HepG2 (cell line): ENCODE measurements around the gene ITGA7. TPM values are rescaled to one million over a fixed set of nuclear protein-coding genes. Genes with fewer than 3 reads are reported as not detected.

Source experiments
- FLYWCH1 ChIP-seq: sonication (generic); formaldehyde crosslinking; IDR thresholded peaks from 2 replicates; pipeline ENCODE4 v1.8.1; 2023; ENCODE audit warnings: mild to moderate bottlenecking, missing genetic modification reagents
- GABPA ChIP-seq, 2 experiments: IDR thresholded peaks; 2 replicates each; pipeline ENCODE4 v1.6.1; 2011 to 2016; ENCODE audit warnings: low read depth in 2 of 2, low read length in 1 of 2, missing biosample characterization in 1 of 2, missing genetic modification characterization in 1 of 2
- JUND ChIP-seq: sonication (generic); formaldehyde crosslinking; IDR thresholded peaks from 2 replicates; pipeline ENCODE4 v1.8.0; 2022; ENCODE audit warnings: mild to moderate bottlenecking, missing genetic modification reagents
- NFRKB ChIP-seq: fragments of 450-650 bp; IDR thresholded peaks from 2 replicates; pipeline ENCODE4 v1.6.1; 2017
- NR2F6 ChIP-seq, 2 experiments: IDR thresholded peaks; 2 replicates each; pipeline ENCODE4 v1.6.1; 2016; ENCODE audit warnings: antibody characterized with exemption in 1 of 2, mild to moderate bottlenecking in 1 of 2
- TEAD3 ChIP-seq: optimal IDR thresholded peaks from 2 replicates; pipeline ENCODE3; 2016; ENCODE audit warnings: borderline replicate concordance
- ZNF335 ChIP-seq: sonication (generic); formaldehyde crosslinking; IDR thresholded peaks from 2 replicates; pipeline ENCODE4 v1.4.0; 2020; ENCODE audit warnings: missing genetic modification reagents
- ZNF614 ChIP-seq: IDR thresholded peaks from 2 replicates; pipeline ENCODE4 v1.6.1; 2018; ENCODE audit warnings: missing biosample characterization, missing genetic modification reagents, inconsistent platforms, borderline replicate concordance
- ZNF891 ChIP-seq: sonication (generic); formaldehyde crosslinking; IDR thresholded peaks from 2 replicates; pipeline ENCODE4 v1.5.0; 2020; ENCODE audit warnings: mild to moderate bottlenecking, missing genetic modification reagents
- polyA plus RNA-seq, 8 experiments: library from polyadenylated mRNA; depleted of rRNA in 3 of 8; stranded (reverse) in 7 of 8; unstranded in 1 of 8; fragments of >200 nt; fragmentation: Illumina TruSeq in 4 of 8; extraction: Trizol in 4 of 8; gene quantifications; 2 replicates each; pipeline versions ENCODE4 v1.2.1 to v1.2.3, GENCODE V29; 2011 to 2016; ENCODE audit warnings: low read depth in 4 of 8, missing spikeins in 1 of 8, mixed read lengths in 1 of 8; ENCODE audit not compliant: insufficient read depth in 1 of 8
- total RNA-seq, 5 experiments: library from RNA; depleted of rRNA; stranded (reverse); fragments of >200 nt; fragmentation: Illumina TruSeq; extraction: Trizol; gene quantifications; 2 replicates each; pipeline ENCODE4 v1.2.3, GENCODE V29; 2016; ENCODE audit warnings: low read depth in 1 of 5
- TF ChIP-seq, protein P1 (sequence below): sonication (generic); formaldehyde crosslinking; IDR thresholded peaks from 2 replicates; pipeline ENCODE4 v1.8.0; 2022; ENCODE audit warnings: missing genetic modification reagents, mild to moderate bottlenecking, moderate library complexity, borderline replicate concordance
- TF ChIP-seq, protein P2 (sequence below): sonication (generic); formaldehyde crosslinking; IDR thresholded peaks from 2 replicates; pipeline ENCODE4 v1.8.1; 2022; ENCODE audit warnings: mild to moderate bottlenecking, missing genetic modification reagents
- TF ChIP-seq, protein P3 (sequence below): IDR thresholded peaks from 2 replicates; pipeline ENCODE4 v1.6.1; 2016; ENCODE audit warnings: low read depth, control low read depth
- TF ChIP-seq, protein P4 (sequence below): sonication (generic); formaldehyde crosslinking; IDR thresholded peaks from 2 replicates; pipeline ENCODE4 v1.5.1; 2020; ENCODE audit warnings: missing genetic modification reagents, mild to moderate bottlenecking, borderline replicate concordance
- TF ChIP-seq, protein P5 (sequence below): sonication (generic); formaldehyde crosslinking; IDR thresholded peaks from 2 replicates; pipeline ENCODE4 v1.4.0; 2020; ENCODE audit warnings: missing genetic modification reagents

Gene ITGA7
- total and polyA plus RNA-seq, 2 of the 13 experiments (the other 11 are each of a cell fraction or from before 2014, with no cell fraction given) = 0.65 to 0.75 TPM

DNA sequence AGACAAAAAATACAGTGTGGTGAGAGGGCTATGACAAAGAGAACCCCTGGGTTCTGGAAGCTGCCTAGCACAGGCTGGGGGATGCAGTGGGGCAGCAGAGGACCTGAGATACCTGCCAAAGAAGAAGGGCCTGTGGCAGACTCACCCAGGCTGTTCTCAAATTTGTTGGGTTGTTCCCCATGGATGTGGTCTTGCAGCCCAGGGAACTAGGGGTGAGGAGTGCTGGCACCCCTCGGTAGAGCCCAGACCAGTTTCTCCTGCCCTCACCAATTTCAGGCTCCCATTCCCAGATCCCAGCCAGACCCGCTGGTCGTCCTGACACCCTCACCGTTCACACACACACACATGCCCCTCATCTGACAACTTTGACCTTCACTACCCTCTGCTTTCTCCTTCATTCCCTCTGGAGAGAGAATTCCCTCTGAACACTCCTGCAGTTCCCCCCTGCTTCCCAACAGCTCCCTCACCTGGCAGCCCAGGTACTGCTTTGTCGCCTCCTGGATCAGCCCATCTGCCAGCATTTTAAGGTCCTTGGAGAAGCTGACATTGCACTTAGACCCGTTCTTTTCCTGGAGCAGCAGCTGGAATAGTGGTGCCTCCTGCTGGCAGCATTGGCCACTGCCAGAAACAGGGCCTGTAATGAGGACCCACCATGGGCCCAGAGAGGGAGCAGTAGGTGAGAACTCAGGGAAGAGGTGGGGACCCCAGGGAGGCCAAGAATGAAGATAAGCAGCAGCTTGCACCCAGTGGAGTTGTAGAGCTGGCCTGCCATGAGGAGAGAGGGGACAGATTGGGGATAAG, 29.3 kb upstream of the ITGA7 start (continued):
- TF ChIP-seq, protein P1, sequence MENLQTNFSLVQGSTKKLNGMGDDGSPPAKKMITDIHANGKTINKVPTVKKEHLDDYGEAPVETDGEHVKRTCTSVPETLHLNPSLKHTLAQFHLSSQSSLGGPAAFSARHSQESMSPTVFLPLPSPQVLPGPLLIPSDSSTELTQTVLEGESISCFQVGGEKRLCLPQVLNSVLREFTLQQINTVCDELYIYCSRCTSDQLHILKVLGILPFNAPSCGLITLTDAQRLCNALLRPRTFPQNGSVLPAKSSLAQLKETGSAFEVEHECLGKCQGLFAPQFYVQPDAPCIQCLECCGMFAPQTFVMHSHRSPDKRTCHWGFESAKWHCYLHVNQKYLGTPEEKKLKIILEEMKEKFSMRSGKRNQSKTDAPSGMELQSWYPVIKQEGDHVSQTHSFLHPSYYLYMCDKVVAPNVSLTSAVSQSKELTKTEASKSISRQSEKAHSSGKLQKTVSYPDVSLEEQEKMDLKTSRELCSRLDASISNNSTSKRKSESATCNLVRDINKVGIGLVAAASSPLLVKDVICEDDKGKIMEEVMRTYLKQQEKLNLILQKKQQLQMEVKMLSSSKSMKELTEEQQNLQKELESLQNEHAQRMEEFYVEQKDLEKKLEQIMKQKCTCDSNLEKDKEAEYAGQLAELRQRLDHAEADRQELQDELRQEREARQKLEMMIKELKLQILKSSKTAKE (CRISPR knock-in tag) = no peak
- TF ChIP-seq, protein P2, sequence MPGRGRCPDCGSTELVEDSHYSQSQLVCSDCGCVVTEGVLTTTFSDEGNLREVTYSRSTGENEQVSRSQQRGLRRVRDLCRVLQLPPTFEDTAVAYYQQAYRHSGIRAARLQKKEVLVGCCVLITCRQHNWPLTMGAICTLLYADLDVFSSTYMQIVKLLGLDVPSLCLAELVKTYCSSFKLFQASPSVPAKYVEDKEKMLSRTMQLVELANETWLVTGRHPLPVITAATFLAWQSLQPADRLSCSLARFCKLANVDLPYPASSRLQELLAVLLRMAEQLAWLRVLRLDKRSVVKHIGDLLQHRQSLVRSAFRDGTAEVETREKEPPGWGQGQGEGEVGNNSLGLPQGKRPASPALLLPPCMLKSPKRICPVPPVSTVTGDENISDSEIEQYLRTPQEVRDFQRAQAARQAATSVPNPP (CRISPR knock-in tag) = no peak
- TF ChIP-seq FLYWCH1 (CRISPR knock-in tag) = no peak
- TF ChIP-seq, protein P3, sequence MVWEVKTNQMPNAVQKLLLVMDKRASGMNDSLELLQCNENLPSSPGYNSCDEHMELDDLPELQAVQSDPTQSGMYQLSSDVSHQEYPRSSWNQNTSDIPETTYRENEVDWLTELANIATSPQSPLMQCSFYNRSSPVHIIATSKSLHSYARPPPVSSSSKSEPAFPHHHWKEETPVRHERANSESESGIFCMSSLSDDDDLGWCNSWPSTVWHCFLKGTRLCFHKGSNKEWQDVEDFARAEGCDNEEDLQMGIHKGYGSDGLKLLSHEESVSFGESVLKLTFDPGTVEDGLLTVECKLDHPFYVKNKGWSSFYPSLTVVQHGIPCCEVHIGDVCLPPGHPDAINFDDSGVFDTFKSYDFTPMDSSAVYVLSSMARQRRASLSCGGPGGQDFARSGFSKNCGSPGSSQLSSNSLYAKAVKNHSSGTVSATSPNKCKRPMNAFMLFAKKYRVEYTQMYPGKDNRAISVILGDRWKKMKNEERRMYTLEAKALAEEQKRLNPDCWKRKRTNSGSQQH (CRISPR knock-in tag) = no peak
- TF ChIP-seq, protein P4, sequence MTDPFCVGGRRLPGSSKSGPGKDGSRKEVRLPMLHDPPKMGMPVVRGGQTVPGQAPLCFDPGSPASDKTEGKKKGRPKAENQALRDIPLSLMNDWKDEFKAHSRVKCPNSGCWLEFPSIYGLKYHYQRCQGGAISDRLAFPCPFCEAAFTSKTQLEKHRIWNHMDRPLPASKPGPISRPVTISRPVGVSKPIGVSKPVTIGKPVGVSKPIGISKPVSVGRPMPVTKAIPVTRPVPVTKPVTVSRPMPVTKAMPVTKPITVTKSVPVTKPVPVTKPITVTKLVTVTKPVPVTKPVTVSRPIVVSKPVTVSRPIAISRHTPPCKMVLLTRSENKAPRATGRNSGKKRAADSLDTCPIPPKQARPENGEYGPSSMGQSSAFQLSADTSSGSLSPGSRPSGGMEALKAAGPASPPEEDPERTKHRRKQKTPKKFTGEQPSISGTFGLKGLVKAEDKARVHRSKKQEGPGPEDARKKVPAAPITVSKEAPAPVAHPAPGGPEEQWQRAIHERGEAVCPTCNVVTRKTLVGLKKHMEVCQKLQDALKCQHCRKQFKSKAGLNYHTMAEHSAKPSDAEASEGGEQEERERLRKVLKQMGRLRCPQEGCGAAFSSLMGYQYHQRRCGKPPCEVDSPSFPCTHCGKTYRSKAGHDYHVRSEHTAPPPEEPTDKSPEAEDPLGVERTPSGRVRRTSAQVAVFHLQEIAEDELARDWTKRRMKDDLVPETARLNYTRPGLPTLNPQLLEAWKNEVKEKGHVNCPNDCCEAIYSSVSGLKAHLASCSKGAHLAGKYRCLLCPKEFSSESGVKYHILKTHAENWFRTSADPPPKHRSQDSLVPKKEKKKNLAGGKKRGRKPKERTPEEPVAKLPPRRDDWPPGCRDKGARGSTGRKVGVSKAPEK (CRISPR knock-in tag) = no peak
- no peak for TF ChIP-seq JUND (CRISPR knock-in tag)
- no peak for TF ChIP-seq GABPA (IDR thresholded peaks at IDR 0.05; ENCODE audit: low read depth, low read length)
- no peak for TF ChIP-seq GABPA (CRISPR knock-in tag; IDR thresholded peaks at IDR 0.05; ENCODE audit: low read depth)
- TF ChIP-seq ZNF614 (CRISPR knock-in tag) = peak; percentile 64; the same call in 1 of the 2 replicates
- TF ChIP-seq NR2F6 (IDR thresholded peaks at IDR 0.05) = no peak
- TF ChIP-seq NR2F6 (CRISPR knock-in tag; IDR thresholded peaks at IDR 0.05) = no peak; the same call in 1 of the 2 replicates
- 0 out of 2 replicates have a peak, but pooled peaks have one; percentile 15 for TF ChIP-seq ZNF891 (CRISPR knock-in tag)
- no peak for TF ChIP-seq ZNF335
- peak; percentile 22 for TF ChIP-seq TEAD3
- TF ChIP-seq, protein P5, sequence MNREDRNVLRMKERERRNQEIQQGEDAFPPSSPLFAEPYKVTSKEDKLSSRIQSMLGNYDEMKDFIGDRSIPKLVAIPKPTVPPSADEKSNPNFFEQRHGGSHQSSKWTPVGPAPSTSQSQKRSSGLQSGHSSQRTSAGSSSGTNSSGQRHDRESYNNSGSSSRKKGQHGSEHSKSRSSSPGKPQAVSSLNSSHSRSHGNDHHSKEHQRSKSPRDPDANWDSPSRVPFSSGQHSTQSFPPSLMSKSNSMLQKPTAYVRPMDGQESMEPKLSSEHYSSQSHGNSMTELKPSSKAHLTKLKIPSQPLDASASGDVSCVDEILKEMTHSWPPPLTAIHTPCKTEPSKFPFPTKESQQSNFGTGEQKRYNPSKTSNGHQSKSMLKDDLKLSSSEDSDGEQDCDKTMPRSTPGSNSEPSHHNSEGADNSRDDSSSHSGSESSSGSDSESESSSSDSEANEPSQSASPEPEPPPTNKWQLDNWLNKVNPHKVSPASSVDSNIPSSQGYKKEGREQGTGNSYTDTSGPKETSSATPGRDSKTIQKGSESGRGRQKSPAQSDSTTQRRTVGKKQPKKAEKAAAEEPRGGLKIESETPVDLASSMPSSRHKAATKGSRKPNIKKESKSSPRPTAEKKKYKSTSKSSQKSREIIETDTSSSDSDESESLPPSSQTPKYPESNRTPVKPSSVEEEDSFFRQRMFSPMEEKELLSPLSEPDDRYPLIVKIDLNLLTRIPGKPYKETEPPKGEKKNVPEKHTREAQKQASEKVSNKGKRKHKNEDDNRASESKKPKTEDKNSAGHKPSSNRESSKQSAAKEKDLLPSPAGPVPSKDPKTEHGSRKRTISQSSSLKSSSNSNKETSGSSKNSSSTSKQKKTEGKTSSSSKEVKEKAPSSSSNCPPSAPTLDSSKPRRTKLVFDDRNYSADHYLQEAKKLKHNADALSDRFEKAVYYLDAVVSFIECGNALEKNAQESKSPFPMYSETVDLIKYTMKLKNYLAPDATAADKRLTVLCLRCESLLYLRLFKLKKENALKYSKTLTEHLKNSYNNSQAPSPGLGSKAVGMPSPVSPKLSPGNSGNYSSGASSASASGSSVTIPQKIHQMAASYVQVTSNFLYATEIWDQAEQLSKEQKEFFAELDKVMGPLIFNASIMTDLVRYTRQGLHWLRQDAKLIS (CRISPR knock-in tag) = no peak
- no peak for TF ChIP-seq NFRKB
